GM18867 (cell line): ENCODE results near the gene GAST.
"Not testable (repeated sequence)": the region's sequence is repeated elsewhere in the genome, so short reads cannot be mapped to it uniquely, and the experiment has no call there.

Experiments used
- ATAC-seq: cut with Tn5 transposase; IDR thresholded peaks from one replicate; pipeline ENCODE4 v1.9.1; 2021; ENCODE audit warnings: mild to moderate bottlenecking, moderate library complexity; ENCODE audit not compliant: unreplicated experiment

GAST gene

DNA sequence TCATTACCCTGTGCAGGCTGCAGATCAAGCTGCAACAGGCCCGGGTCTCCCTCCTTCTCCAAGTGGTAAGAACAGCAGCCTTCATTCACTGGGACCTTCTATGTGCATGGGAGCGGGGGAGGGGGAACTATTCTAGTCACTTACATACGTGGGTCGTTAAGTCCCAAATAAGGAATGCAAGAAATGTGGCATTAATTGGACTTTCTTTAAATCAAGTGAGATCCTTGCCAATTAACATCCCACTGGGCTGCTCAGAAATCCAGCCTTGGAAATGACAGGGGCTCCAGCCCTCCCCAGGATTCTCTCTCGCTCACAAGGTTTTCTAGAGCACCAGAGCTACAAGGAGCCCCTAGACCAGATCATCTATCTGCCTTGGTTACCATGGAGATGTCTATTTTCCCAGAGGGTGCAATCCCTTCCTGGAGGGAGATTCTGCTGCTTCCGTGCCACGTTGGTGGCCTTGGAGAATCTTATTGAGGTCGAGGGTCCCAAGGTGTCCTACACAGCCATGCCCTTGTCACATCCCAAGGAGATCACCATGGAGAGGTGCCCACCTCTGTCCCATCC, 28.6 kb upstream of the GAST start:
- ATAC-seq, result no peak

DNA sequence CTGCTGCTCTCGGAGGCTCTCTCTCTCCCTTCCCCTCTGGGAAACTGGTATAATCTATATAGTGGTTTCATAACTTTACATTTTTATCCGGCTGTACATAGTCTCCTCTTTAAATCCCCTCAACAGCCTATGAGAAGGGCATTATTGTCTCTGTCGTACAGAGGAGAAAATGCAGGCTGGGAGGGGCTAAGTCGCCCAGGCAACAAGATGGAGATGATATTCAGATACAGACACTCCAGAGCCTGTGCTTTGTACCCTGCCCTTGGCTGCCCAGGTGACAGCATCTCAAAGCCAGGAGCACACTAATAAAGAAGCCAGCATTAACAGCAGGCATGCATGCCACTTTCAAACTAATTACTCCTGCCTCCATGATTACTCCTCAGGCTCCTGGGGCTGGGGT, 28.1 kb upstream of the GAST start:
- no peak for ATAC-seq

DNA sequence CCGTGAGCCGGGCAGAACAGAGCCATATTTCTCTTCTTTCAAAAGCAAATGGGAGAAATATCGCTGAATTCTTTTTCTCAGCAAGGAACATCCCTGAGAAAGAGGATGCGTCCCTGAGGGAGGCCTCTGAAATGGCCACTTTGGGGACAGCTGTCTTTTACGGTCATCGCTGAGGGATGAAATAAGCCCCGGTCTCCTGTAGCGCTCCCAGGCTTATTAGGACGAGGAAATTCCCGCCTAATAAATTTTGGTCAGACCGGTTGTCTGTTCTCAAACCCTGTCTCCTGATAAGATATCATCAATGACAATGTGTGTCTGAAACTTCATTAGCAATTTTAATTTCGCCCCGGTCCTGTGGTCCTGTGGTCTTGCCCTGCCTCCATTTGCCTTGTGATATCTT, 26.4 kb upstream of the GAST start:
- not testable (repeated sequence) for ATAC-seq

DNA sequence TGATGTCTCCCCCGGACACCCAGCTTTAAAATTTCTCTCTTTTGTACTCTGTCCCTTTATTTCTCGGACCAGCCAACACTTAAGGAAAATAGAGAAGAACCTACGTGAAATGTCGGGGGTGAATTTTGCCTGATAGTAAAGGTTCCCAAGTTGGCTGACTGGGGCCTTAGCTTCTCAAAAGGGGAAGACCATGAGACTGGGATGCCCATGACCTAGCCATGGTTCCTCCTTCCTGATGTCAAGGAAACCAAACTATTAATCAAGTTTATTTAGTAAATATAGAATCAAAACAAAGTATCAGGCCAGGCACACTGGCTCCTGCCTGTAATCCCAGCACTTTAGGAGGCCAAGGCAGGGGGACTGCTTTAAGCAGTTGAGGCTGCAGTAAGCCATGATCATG, 25.9 kb upstream of the GAST start:
- no peak for ATAC-seq

DNA sequence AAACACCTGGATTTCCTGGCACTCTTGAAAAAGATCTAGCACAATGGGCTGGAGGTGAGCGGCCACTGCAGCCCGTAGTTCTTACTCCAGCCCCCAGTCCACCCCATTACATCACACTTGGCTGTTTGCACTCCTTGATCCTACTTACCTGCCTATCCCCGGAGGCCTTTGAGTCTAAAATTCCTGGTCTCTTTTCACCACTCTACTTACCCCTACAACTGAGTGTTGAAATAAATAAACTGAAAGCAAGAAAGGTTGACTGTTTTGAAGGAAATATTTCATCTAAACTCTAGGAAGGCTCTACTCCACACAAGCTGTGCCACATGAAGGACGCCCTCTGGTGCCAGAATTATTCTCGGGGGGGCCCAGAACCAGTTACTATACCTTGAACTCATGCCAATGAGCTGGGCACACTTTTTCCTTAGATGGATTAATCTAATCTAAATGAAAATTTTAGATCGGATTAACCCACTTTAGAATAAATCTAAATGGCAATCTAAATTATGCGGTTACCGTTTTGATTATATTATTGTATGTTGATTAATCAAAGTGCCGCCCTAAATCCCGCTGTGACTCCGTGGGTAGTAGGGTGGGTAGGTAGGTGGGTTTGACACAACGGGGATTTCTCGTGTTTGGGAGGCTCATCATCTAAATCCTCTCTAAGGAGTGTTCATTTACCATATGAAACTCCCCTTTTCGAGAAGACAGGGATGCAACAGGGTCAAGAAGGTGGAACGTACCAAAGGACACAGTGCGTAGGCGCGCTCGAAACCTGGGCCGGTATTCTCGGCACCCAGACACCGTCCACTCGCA, 24.1 kb upstream of the GAST start:
- ATAC-seq, result peak; percentile 9

DNA sequence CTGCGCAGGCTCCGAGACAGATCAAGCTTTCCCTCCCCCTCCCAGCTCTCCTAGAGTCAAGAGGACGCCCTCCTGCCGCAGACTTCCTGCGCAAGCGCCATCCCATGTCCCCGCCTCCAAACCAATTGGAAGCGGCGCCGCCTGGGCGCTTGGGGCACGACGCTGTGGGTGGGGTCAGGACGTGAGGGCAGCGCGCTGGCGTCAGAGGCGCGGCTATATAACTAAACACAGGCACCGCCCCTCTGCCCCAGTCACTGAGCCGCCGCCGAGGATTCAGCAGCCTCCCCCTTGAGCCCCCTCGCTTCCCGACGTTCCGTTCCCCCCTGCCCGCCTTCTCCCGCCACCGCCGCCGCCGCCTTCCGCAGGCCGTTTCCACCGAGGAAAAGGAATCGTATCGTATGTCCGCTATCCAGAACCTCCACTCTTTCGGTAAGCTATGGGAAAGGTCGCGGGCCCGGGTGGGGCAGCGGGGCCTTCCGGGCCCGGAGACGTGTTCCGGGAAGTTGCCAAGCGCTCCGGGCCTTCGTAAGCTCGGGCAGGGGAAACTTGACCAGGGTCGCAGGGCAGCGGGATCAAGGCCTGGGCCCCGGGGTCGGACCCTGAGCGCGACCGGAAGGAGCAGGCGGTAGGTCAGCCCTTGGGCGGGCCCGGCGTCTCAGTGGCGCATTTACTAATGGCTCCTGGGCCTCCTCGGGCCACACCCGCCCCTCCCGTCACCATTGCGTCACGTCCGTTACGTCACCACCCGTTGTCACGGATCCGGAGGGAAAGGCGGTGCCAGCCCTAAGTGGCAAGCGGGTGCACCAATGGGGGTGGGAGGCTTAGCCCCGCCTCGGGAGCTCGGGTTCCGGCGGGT, 23.3 kb upstream of the GAST start, which contains the start of gene EIF1:
Gene EIF1 (plus strand): TSS at position 245 of the 856 bp plus-strand sequence. CDS start 154 bp downstream, at position 399.
- peak; percentile 72 for ATAC-seq

DNA sequence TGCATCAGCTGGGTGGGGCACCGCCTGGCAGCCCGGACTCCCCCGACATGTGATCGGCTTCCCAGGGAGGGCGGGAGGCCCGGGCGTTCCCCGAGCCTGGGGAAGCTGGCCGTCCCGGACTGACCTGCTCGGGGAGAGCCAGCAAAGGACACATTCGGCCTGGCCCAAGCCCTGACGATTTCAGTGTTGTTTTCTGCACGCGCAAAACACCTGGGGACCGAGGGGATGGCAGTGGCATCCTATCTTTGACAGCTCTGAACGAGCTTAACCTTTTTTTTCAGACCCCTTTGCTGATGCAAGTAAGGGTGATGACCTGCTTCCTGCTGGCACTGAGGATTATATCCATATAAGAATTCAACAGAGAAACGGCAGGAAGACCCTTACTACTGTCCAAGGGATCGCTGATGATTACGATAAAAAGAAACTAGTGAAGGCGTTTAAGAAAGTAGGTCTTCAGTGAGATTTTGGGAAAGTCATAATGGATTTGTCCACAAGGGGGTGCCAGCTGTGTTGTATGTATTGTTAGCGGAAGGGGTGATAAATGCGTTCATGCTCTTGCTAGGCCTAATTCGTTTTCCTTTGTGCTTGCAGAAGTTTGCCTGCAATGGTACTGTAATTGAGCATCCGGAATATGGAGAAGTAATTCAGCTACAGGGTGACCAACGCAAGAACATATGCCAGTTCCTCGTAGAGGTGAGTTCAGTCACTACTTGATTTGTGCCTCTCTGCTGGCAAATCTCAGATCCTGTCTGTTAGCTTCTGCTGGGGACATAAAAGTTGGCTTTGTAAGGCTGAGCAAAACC, 22.4 kb upstream of the GAST start:
- ATAC-seq, result no peak

DNA sequence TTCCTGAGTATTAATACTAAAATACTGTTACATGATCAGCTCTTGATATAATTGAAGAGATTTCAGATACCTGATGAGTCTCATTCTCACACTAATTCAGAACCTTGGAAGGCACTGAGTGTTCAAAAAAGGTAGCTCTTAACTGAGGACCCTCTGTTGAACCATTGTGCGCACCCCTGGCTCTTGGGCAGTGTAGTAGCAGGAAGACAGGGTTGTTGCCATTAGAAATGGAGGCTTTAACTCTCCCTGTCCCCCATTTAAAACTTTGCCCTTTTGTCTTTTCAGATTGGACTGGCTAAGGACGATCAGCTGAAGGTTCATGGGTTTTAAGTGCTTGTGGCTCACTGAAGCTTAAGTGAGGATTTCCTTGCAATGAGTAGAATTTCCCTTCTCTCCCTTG, 21.6 kb upstream of the GAST start:
- no peak for ATAC-seq

DNA sequence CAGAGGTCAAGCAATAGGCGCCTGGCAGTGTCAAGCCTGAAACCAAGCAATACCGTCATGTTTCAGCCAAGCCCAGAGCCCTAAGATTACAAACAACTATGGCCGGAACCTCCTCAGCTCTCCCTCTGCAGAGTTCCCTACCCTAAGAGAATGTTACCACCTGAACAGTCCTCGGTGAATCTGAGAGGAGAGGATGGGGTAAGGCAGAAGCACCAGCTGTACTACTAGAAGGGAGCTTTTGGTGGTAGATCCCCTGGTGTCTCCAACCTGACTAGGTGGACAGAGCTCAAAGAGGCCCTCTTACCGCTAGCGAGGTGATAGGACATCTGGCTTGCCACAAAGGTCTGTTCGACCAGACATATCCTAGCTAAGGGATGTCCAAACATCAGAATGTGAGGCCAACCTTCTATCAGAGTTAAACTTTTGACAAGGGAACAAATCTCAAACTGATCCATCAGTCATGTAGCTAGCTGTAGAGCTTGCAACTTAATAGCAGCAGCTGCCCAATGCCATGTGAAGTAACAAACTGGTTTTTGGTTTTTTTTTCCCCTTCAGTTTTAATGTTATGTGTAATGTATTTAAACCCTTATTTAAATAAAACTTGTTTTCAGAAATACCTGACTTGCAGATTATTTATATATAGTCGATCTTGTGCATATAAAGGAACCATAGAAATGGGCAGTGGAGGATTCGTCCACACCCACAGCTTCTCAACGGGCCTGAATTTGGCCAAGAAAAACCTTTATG, 20.9 kb upstream of the GAST start:
- no peak for ATAC-seq

DNA sequence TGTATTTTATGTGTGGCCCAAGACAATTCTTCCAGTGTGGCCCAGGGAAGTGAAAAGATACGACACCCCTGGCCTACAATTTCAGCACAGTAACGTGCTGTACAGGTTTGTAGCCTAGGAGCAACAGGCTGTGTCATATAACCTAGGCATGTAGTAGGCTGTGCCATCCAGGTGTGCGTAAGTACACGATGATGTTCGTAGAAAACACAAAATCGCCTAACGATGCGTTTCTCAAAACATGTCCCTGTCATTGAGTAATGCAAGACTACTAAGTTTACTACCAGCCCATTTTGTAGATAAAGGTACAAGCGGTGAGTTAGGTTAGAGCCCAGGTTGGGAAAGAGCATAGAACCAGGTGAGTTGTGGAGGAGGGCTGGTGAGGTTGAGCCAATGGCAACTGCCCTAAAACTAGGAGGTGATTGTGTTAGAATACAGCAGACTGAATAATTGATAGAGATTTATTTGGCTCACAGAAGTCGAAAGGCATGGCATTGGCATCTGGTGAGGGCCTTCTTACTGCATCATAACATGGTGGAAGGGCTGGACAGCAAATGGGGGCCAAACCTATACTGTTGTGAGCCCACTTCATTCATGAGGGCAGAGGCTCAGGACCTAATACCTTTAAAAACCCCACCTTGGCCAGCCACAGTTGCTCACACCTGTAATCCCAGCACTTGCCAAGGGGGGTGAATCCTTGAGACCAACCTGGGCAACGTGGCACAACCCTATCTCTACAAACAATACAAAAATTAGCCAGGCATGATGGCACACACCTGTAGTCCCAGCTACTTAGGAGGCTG, 19.2 kb upstream of the GAST start:
- ATAC-seq, result no peak

DNA sequence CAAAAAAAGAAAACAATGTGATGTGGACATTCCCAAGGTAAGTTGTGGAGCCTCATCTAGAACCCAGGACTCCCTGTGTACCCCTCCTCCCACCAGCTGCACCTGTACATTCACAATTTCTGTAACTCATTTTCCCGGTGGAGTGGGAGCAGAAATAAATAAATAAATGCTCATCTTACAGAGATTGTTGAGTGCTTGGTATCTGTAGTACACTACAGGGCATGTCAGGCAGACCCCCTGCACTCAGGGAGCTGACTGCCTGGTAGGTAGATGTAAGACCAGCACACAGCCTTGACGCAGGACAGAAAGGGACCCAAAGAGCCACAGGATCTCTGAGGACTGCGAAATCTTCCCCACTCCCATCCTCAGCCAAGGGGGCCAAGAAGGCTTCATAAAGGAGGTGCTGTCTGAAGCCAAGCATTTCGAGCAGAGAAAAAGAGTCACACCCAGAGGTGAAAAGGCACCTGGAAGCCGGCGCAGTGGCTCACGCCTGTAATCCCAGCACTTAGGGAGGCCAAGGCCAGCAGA, 16.9 kb upstream of the GAST start:
- ATAC-seq, result no peak

DNA sequence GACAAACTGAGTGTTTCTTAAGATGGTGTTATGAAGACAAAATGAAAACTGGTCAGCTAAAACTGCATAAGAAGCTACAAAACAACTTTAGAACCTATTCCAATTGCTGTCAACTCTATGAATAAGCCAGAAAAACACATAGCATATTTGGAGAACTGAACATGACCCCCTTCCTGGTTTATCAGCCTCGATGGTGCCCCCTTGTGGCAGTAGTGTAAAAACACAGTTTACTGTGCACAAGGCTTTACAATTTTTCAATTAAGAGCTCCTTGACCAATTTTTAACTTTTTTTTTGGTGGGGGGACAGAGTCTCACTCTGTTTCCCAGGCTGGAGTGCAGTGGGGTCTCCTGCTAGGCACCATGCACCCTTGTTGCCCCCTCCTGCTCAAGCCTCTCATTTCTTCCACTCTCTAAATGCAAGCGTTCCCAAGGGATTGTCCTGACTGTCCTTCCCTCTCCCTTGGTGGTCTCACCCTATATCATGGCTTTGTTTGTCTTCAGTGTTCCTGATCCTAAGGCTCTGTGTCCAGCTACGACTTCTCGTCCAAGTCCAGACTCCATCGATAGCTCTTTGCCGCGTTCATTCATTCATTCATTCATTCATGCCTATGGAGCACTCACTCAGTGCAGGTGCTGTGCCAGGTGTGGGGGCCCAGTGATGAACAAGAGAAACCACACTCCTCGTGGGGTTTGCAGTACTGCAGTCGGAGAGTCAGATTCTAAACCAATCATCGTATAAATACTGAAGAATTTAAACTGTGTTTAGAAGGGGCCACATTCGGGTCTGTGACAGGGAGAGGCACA, 16.0 kb upstream of the GAST start:
- no peak for ATAC-seq

DNA sequence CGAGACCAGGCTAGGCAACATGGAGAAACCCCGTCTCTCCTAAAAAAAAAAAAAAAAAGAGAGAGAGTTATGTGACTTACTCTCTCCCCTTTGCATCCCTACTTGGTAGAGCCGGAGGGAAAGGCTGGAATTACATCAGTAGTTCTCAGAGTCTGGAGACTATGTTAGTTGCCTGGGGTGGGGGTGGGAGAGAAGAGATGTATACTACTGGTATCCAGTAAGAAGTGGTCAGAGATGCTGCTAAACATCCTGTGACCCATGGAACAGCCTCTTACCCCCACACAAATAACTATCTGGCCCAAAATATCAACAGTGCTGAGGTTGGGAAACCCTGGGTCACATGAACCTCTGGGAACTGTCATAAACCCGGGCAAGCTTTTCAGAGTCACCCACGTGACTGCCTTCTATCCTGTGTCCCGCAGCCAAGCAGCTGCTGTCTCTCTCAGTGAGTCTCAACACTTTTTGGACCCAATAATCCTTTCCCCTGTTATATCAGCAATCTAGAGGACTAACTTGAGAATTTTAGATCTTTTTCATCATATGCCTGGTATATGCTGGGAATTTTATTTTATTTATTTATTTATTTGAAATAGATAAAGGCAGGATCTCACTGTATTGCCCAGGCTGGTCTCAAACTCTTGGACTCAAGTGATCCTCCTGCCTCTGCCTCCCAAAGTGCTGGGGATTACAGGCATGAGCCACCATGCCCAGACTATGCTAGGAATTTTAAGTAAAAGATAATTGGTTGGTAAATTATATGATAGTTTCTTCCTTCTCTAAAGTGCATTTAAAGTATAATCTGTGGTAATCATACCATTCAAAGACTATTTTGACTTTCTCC, 14.8 kb upstream of the GAST start:
- no peak for ATAC-seq

DNA sequence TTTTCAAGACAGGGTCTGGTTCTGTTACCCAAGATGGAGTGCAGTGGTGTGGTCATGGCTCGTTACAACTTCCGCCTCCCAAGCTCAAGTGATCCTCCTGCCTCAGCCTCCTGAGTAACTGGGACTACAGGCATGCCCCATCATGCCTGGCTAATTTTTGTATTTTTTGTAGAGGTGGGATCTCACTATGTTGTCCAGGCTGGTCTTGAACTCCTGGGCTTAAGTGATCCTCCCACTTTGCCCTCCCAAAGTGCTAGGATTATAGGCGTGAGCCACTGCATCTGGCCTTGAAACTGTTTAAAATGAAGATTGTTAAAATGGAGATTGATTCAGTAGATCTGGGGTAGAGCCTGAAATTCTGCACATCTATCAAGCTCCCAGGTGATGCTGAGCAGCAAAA, 11.3 kb upstream of the GAST start:
- ATAC-seq, result not testable (repeated sequence)

DNA sequence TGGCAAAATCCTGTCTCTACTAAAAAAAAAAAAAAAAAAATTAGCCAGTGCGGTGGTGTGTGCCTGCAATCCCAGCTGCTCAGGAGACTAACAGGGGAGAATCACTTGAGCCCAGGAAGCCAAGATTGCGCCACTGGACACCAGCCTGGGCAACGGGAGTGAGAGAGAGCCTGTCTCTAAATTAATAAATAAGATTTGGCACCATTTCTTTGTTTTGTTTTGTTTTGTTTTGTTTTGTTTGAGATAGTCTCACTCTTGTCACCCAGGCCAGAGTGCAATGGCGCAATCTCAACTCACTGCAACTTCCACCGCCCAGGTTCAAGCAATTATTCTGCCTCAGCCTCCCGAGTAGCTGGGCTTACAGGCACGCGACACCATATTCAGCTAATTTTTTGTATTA, 9.4 kb upstream of the GAST start:
- no peak for ATAC-seq

DNA sequence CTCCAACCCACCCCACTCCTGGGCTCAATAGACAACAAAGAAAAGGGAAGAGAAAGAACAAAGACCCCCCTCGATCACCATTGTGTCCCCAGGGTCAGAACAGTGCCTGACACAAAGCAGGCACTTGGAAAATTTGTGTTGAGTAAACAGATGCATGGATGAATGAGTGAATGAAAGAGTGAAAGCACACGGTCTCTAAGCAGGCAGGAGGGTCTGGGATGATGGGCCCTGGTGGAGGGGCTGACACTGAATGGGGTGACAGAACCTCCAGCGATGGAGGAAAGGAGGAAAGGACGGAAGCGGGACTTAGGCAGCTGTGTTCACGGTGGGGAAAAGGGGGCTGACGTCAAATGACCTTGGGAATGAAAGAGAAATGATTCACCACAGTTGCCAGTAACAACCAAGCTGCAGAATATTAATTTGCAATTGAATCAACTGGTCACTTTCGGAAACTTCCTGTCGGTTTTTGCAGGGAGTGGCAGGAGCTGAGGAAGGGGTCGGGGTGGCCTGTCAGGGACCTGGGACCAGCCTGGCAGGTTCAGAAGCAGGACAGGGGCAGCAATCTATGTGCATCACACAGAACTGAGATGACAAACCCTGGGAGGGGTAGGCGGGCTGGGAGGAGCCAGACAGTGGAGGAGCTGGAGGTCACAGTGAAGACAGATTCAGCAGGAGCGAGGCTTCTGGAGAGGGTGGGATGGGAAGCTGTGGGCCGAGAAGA, 6.7 kb upstream of the GAST start:
- ATAC-seq, result no peak
